Measurements from ENCODE around the gene JUN. TPM values are rescaled to one million over a fixed set of nuclear protein-coding genes. Genes with fewer than 3 reads are reported as not detected.

Gene JUN
- total RNA-seq, 1 experiment from 2014 or later, result 74.7 TPM

GRCh38 chr1:58765441-58765840 lies 18.4 kb downstream of the JUN start:
- no peaks in the 10 kb centered on the region for H3K9me2 ChIP-seq (ENCODE audit: insufficient read depth)
- no peak overlapping the region for H3K27ac ChIP-seq
- 0 out of 2 replicates have a peak, but pooled peaks cover 9% of the 10 kb centered on the region for H3K9me3 ChIP-seq (ENCODE audit: insufficient read depth, low read depth)
- no peak overlapping the region for H3K4me2 ChIP-seq
- intact Hi-C loops (cut with micrococcal nuclease; ENCODE audit: unreplicated experiment), result loop anchor here (10.0 kb wide), 1 partner anchor 1931 kb away; no protein-coding TSS in a partner anchor
- no peak for TF ChIP-seq CTCF (conservative IDR thresholded peaks at IDR 0.05)
- no peak for TF ChIP-seq EZH2 (IDR thresholded peaks at IDR 0.05; ENCODE audit: low read depth)
- H4K20me1 ChIP-seq (ENCODE audit: insufficient read depth), result no peaks in the 10 kb centered on the region
- H3K4me1 ChIP-seq (replicated peaks; ENCODE audit: insufficient read depth), result peaks cover 21% of the 10 kb centered on the region
- no peak for DNase-seq
- no peaks in the 10 kb centered on the region; the same call in 1 of the 2 replicates for H3F3A ChIP-seq (ENCODE audit: insufficient read depth, low read depth)
- no TSS peak for BruUV-seq (replicated peaks)
- no peak overlapping the region for H3K4me3 ChIP-seq
- H3K27me3 ChIP-seq (ENCODE audit: insufficient read depth, low read depth), result no peaks in the 10 kb centered on the region
- H3K79me2 ChIP-seq (ENCODE audit: low read depth), result no peaks in the 10 kb centered on the region
- ChIA-PET POLR2A (ENCODE audit: unreplicated experiment) (no interaction called here), CTCF (interaction anchor here (0.8 kb wide), 1 partner anchor 25 kb away, joined by 3 read pairs; no protein-coding TSS in a partner anchor)
- no peaks in the 10 kb centered on the region for H3K36me3 ChIP-seq (ENCODE audit: low read depth)
- no peak overlapping the region for H2AFZ ChIP-seq

GRCh38 chr1:58765006-58765405 lies 18.8 kb downstream of the JUN start:
- H4K20me1 ChIP-seq (ENCODE audit: insufficient read depth), result no peaks in the 10 kb centered on the region
- TF ChIP-seq CTCF (conservative IDR thresholded peaks at IDR 0.05), result no peak
- TF ChIP-seq EZH2 (IDR thresholded peaks at IDR 0.05; ENCODE audit: low read depth), result no peak
- no peaks in the 10 kb centered on the region; the same call in 1 of the 2 replicates for H3F3A ChIP-seq (ENCODE audit: insufficient read depth, low read depth)
- BruUV-seq (replicated peaks), result no TSS peak
- 0 out of 2 replicates have a peak, but pooled peaks cover 9% of the 10 kb centered on the region for H3K9me3 ChIP-seq (ENCODE audit: insufficient read depth, low read depth)
- peaks cover 21% of the 10 kb centered on the region for H3K4me1 ChIP-seq (replicated peaks; ENCODE audit: insufficient read depth)
- no peak overlapping the region for H3K4me2 ChIP-seq
- H3K9me2 ChIP-seq (ENCODE audit: insufficient read depth), result no peaks in the 10 kb centered on the region
- no peaks in the 10 kb centered on the region for H3K27me3 ChIP-seq (ENCODE audit: insufficient read depth, low read depth)
- CTCF ChIA-PET, result no interaction called here
- POLR2A ChIA-PET (ENCODE audit: unreplicated experiment), result no interaction called here
- H3K27ac ChIP-seq, result no peak overlapping the region
- no peak overlapping the region for H3K4me3 ChIP-seq
- no peaks in the 10 kb centered on the region for H3K79me2 ChIP-seq (ENCODE audit: low read depth)
- no peak overlapping the region for H2AFZ ChIP-seq
- no peaks in the 10 kb centered on the region for H3K36me3 ChIP-seq (ENCODE audit: low read depth)
- intact Hi-C loops (cut with micrococcal nuclease; ENCODE audit: unreplicated experiment), result loop anchor here (10.0 kb wide), 1 partner anchor 1930 kb away; no protein-coding TSS in a partner anchor
- DNase-seq, result no peak

- DNase-seq, result no peak
- H3K9me3 ChIP-seq (ENCODE audit: insufficient read depth, low read depth), result 0 out of 2 replicates have a peak, but pooled peaks cover 9% of the 10 kb centered on the region
- BruUV-seq (replicated peaks), result no TSS peak
- H3K4me1 ChIP-seq (replicated peaks; ENCODE audit: insufficient read depth), result peaks cover 21% of the 10 kb centered on the region
- intact Hi-C loops (cut with micrococcal nuclease; ENCODE audit: unreplicated experiment), result loop anchor here (10.0 kb wide), 1 partner anchor 1930 kb away; no protein-coding TSS in a partner anchor
- TF ChIP-seq CTCF (conservative IDR thresholded peaks at IDR 0.05), result no peak
- TF ChIP-seq EZH2 (IDR thresholded peaks at IDR 0.05; ENCODE audit: low read depth), result no peak
- no peak overlapping the region for H3K4me3 ChIP-seq
- H3K4me2 ChIP-seq, result no peak overlapping the region
- H3K9me2 ChIP-seq (ENCODE audit: insufficient read depth), result no peaks in the 10 kb centered on the region
- H3K27me3 ChIP-seq (ENCODE audit: insufficient read depth, low read depth), result no peaks in the 10 kb centered on the region
- POLR2A ChIA-PET (ENCODE audit: unreplicated experiment), result no interaction called here
- no peaks in the 10 kb centered on the region for H4K20me1 ChIP-seq (ENCODE audit: insufficient read depth)
- H3K27ac ChIP-seq, result no peak overlapping the region
- H2AFZ ChIP-seq, result no peak overlapping the region
- H3K36me3 ChIP-seq (ENCODE audit: low read depth), result no peaks in the 10 kb centered on the region
- no peaks in the 10 kb centered on the region for H3K79me2 ChIP-seq (ENCODE audit: low read depth)
- CTCF ChIA-PET, result interaction anchor here (0.7 kb wide), 1 partner anchor 1187 kb away, joined by 6 read pairs; no protein-coding TSS in a partner anchor
- H3F3A ChIP-seq (ENCODE audit: insufficient read depth, low read depth), result no peaks in the 10 kb centered on the region; the same call in 1 of the 2 replicates
Measured at GRCh38 chr1:58764294-58764978, 19.4 kb downstream of the JUN start.

Data from PC-9 (cell line).